WTC11 (cell line): ENCODE results near the gene ST3GAL5. TPM values are rescaled to one million over a fixed set of nuclear protein-coding genes. Genes with fewer than 3 reads are reported as not detected.

Experiments used
- ATAC-seq: fragments of 200-7000 bp; cut with Tn5 transposase; 2 replicates; pipeline ENCODE4 v1.10.0; 2021; ENCODE audit warnings: mild to moderate bottlenecking, moderate library complexity
- CTCF ChIA-PET: fragments of 300-600 bp; sonication (Branson Sonifier 250); formaldehyde crosslinking; loops from one replicate; lab custom pipeline; 2021; ENCODE audit warnings: antibody characterized with exemption; lab: Charles Lee
- POLR2A ChIA-PET: fragments of 350-600 bp; sonication (Branson Sonifier 250); formaldehyde crosslinking; loops from one replicate; lab custom pipeline; 2021; ENCODE audit warnings: antibody characterized with exemption; lab: Charles Lee
- DNase-seq: peaks from one replicate; pipeline ENCODE4 v3.0.0; 2021; ENCODE audit warnings: low spot score
- H3K27ac Mint-ChIP-seq: 2 replicates; pipeline ENCODE4 v1.8.0; 2021; ENCODE audit warnings: mixed read lengths
- H3K27me3 Mint-ChIP-seq: 2 replicates; pipeline ENCODE4 v1.8.0; 2021; ENCODE audit warnings: low read depth, mild to moderate bottlenecking, moderate library complexity, mixed read lengths
- H3K36me3 Mint-ChIP-seq: 2 replicates; pipeline ENCODE4 v1.8.0; 2021; ENCODE audit warnings: mixed read lengths
- H3K4me1 Mint-ChIP-seq: 2 replicates; pipeline ENCODE4 v1.8.0; 2022; ENCODE audit warnings: mixed read lengths
- H3K4me3 Mint-ChIP-seq: 2 replicates; pipeline ENCODE4 v1.8.0; 2021; ENCODE audit warnings: mild to moderate bottlenecking, moderate library complexity, mixed read lengths
- H3K9me3 Mint-ChIP-seq: 2 replicates; pipeline ENCODE4 v1.8.0; 2021; ENCODE audit warnings: mixed read lengths
- ARID4B ChIP-seq: sonication (generic); formaldehyde crosslinking; IDR thresholded peaks from 2 replicates; pipeline ENCODE4 v1.8.0; 2023; ENCODE audit warnings: missing genetic modification reagents, mild to moderate bottlenecking, borderline replicate concordance
- CDX4 ChIP-seq: fragments of 250-450 bp; sonication (Bioruptor Pico); IDR thresholded peaks from 2 replicates; pipeline ENCODE4 v1.9.0; 2021; ENCODE audit warnings: moderate library complexity, mild to moderate bottlenecking, inconsistent platforms, borderline replicate concordance
- CTCF ChIP-seq: fragments of 200-600 bp; IDR thresholded peaks from 2 replicates; pipeline ENCODE4 v1.8.0; 2022; ENCODE audit warnings: antibody characterized with exemption
- EMX1 ChIP-seq: fragments of 250-450 bp; sonication (Bioruptor Pico); IDR thresholded peaks from 2 replicates; pipeline ENCODE4 v1.8.0; 2021; ENCODE audit warnings: mild to moderate bottlenecking
- FOXJ3 ChIP-seq: sonication (generic); formaldehyde crosslinking; IDR thresholded peaks from 2 replicates; pipeline ENCODE4 v1.9.0; 2021; ENCODE audit warnings: missing genetic modification reagents, mild to moderate bottlenecking, borderline replicate concordance
- GABPB1 ChIP-seq: sonication (generic); formaldehyde crosslinking; IDR thresholded peaks from 2 replicates; pipeline ENCODE4 v1.8.1; 2023; ENCODE audit warnings: mild to moderate bottlenecking, missing genetic modification reagents
- HMGA2 ChIP-seq: fragments of 250-450 bp; sonication (Bioruptor Pico); IDR thresholded peaks from 2 replicates; pipeline ENCODE4 v1.4.0; 2021; ENCODE audit warnings: mild to moderate bottlenecking, moderate library complexity
- IRF2 ChIP-seq: sonication (generic); formaldehyde crosslinking; IDR thresholded peaks from 2 replicates; pipeline ENCODE4 v1.8.0; 2022; ENCODE audit warnings: low read depth, missing genetic modification reagents, borderline replicate concordance
- JUN ChIP-seq: sonication (generic); formaldehyde crosslinking; IDR thresholded peaks from 2 replicates; pipeline ENCODE4 v1.8.0; 2023; ENCODE audit warnings: mild to moderate bottlenecking, missing genetic modification reagents
- NR1H2 ChIP-seq: sonication (generic); formaldehyde crosslinking; IDR thresholded peaks from 2 replicates; pipeline ENCODE4 v1.9.0; 2021; ENCODE audit warnings: mild to moderate bottlenecking, moderate library complexity, missing genetic modification reagents
- NR3C1 ChIP-seq: sonication (generic); formaldehyde crosslinking; conservative IDR thresholded peaks from 2 replicates; pipeline ENCODE4 v1.8.1; 2023; ENCODE audit warnings: low read depth, mild to moderate bottlenecking, missing genetic modification reagents
- OVOL2 ChIP-seq: fragments of 250-450 bp; sonication (Bioruptor Pico); IDR thresholded peaks from 2 replicates; pipeline ENCODE4 v1.9.0; 2021; ENCODE audit warnings: mild to moderate bottlenecking, borderline replicate concordance
- PRRX2 ChIP-seq: fragments of 250-450 bp; sonication (Bioruptor Pico); IDR thresholded peaks from 2 replicates; pipeline ENCODE4 v1.8.0; 2021; ENCODE audit warnings: mild to moderate bottlenecking
- SMAD3 ChIP-seq: sonication (generic); formaldehyde crosslinking; IDR thresholded peaks from 2 replicates; pipeline ENCODE4 v1.8.0; 2022; ENCODE audit warnings: missing genetic modification reagents, mild to moderate bottlenecking, borderline replicate concordance
- SMAD4 ChIP-seq: sonication (generic); formaldehyde crosslinking; IDR thresholded peaks from 2 replicates; pipeline ENCODE4 v1.8.0; 2022; ENCODE audit warnings: mild to moderate bottlenecking, missing genetic modification reagents
- SP1 ChIP-seq: sonication (generic); formaldehyde crosslinking; conservative IDR thresholded peaks from 2 replicates; pipeline ENCODE4 v1.8.1; 2022; ENCODE audit warnings: missing genetic modification reagents
- TCF7 ChIP-seq: sonication (generic); formaldehyde crosslinking; IDR thresholded peaks from 2 replicates; pipeline ENCODE4 v1.8.0; 2022; ENCODE audit warnings: mild to moderate bottlenecking, low read depth, missing genetic modification reagents, moderate library complexity
- ZNF263 ChIP-seq: sonication (generic); formaldehyde crosslinking; IDR thresholded peaks from 2 replicates; pipeline ENCODE4 v1.8.1; 2022; ENCODE audit warnings: low read depth, mild to moderate bottlenecking, moderate library complexity, missing genetic modification reagents
- total RNA-seq: library from RNA; stranded (reverse); gene quantifications from 3 replicates; pipeline ENCODE4 v1.2.3, GENCODE V29; 2021
- TF ChIP-seq, protein P1 (sequence below): sonication (generic); formaldehyde crosslinking; IDR thresholded peaks from 2 replicates; pipeline ENCODE4 v1.8.1; 2023; ENCODE audit warnings: mild to moderate bottlenecking, missing genetic modification reagents
- TF ChIP-seq, protein P2 (sequence below): sonication (generic); formaldehyde crosslinking; IDR thresholded peaks from 2 replicates; pipeline ENCODE4 v1.8.1; 2022; ENCODE audit warnings: low read depth, missing genetic modification reagents, borderline replicate concordance

ST3GAL5 gene
- total RNA-seq, 1 experiment from 2014 or later, result 5.9 TPM

DNA sequence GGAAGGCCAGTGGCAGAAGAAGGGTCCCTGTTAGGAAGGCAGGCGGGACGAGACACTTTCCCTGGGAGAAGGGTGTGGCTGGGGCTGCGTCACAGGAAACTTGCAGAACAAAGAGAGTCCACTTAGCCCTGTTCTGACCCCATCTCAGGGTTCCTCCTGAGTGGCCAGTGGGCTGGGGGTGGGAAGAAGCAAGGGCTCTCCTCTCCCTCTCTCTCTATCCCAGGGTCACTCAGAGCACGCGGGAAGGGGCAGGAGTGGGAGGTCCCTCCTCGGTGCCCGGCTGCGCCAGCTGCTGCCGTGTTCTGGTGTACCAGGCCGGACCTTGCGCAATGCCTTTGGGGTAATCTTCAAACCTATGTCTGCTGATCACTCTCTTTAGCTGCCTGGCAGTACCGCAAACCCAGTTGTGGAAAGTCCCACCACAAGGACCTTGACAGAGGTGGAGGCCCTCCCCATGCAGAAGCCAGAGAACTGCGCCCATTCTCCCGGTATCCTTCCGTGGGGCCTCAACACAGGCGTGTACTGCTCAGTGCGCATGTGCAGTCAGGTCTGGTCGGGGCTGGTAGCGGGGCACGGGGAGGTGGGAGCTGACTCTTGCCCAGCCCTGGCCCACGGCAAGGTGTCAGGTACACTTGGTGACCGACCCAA, 47.8 kb upstream of the ST3GAL5 start (continued):
- TF ChIP-seq ARID4B (no peak), FOXJ3 (CRISPR knock-in tag) (no peak), TCF7 (no peak)
- TF ChIP-seq, all 79 proteins: peak for 0

DNA sequence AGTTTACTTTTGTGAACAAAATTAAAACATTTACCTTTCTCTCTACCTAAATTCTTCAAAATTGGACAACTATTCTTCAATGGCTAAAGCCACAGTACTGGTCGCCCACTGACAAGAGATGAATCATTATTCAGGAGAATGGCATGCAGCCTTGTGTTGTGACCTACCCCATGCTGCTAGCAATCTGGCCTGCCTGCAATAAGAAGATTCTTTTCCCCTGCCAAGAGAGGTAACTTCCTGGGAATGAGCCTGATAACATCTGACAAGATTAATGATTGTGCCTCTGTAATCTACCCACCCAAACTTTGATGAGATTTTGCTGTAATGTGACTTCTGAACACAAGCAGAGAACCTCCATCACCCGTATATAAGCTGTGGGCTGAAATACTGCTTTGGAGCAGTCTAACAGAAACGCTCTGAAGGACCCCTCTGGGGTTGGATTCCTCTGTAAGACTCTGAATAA, 47.0 kb upstream of the ST3GAL5 start:
- no peaks in the 10 kb centered on the region for H3K36me3 Mint-ChIP-seq
- ATAC-seq, result peak; percentile 95
- peak; percentile 30 for DNase-seq
- peaks cover 10% of the 10 kb centered on the region; the same call in 1 of the 2 replicates for H3K9me3 Mint-ChIP-seq
- POLR2A ChIA-PET, result interaction anchor here (1.0 kb wide), 1 partner anchor 32 kb away, joined by 3 read pairs; no protein-coding TSS in a partner anchor
- H3K27ac Mint-ChIP-seq, result no peak overlapping the region; the same call in 1 of the 2 replicates
- H3K4me3 Mint-ChIP-seq, result no peak overlapping the region
- no peaks in the 10 kb centered on the region for H3K27me3 Mint-ChIP-seq
- CTCF ChIA-PET, result interaction anchor here (0.8 to 1.0 kb wide), 2 partner anchors 97 to 108 kb away, joined by 3 read pairs; no protein-coding TSS in a partner anchor
- TF ChIP-seq NR3C1 (CRISPR knock-in tag) (no peak), SMAD4 (no peak), CDX4 (no peak), EMX1 (CRISPR knock-in tag) (no peak), OVOL2 (CRISPR knock-in tag) (no peak), SP1 (CRISPR knock-in tag) (no peak), CTCF (no peak), NR1H2 (CRISPR knock-in tag) (no peak), ZNF263 (CRISPR knock-in tag) (no peak), JUN (CRISPR knock-in tag) (no peak), PRRX2 (CRISPR knock-in tag) (no peak), GABPB1 (CRISPR knock-in tag) (no peak), SMAD3 (CRISPR knock-in tag) (no peak), HMGA2 (no peak), IRF2 (CRISPR knock-in tag) (no peak)
- TF ChIP-seq, protein P1, sequence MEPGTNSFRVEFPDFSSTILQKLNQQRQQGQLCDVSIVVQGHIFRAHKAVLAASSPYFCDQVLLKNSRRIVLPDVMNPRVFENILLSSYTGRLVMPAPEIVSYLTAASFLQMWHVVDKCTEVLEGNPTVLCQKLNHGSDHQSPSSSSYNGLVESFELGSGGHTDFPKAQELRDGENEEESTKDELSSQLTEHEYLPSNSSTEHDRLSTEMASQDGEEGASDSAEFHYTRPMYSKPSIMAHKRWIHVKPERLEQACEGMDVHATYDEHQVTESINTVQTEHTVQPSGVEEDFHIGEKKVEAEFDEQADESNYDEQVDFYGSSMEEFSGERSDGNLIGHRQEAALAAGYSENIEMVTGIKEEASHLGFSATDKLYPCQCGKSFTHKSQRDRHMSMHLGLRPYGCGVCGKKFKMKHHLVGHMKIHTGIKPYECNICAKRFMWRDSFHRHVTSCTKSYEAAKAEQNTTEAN (CRISPR knock-in tag), result no peak
- TF ChIP-seq, protein P2, sequence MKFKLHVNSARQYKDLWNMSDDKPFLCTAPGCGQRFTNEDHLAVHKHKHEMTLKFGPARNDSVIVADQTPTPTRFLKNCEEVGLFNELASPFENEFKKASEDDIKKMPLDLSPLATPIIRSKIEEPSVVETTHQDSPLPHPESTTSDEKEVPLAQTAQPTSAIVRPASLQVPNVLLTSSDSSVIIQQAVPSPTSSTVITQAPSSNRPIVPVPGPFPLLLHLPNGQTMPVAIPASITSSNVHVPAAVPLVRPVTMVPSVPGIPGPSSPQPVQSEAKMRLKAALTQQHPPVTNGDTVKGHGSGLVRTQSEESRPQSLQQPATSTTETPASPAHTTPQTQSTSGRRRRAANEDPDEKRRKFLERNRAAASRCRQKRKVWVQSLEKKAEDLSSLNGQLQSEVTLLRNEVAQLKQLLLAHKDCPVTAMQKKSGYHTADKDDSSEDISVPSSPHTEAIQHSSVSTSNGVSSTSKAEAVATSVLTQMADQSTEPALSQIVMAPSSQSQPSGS (CRISPR knock-in tag), result no peak
- H3K4me1 Mint-ChIP-seq, result peaks cover 12% of the 10 kb centered on the region
